ENCODE measurements around the gene GDNF. TPM values are rescaled to one million over a fixed set of nuclear protein-coding genes. Genes with fewer than 3 reads are reported as not detected.

The GDNF gene
- total RNA-seq, 1 donor, result 0.54 TPM

GRCh38 chr5:37773809-37774208, 66.0 kb downstream of the GDNF start:
- no peak overlapping the region for H3K4me3 ChIP-seq (ENCODE audit: low read depth, low read length)
- no peak for DNase-seq (ENCODE audit: low read depth)
- no peak for TF ChIP-seq CTCF (IDR thresholded peaks at IDR 0.05; ENCODE audit: insufficient read depth, low read length)

GRCh38 chr5:37772255-37772654, 67.6 kb downstream of the GDNF start:
- no peak for DNase-seq (ENCODE audit: low read depth)
- TF ChIP-seq CTCF (IDR thresholded peaks at IDR 0.05; ENCODE audit: insufficient read depth, low read length), result no peak
- H3K4me3 ChIP-seq (ENCODE audit: low read depth, low read length), result no peak overlapping the region

GRCh38 chr5:37771731-37772130, 68.1 kb downstream of the GDNF start:
- H3K4me3 ChIP-seq (ENCODE audit: low read depth, low read length), result no peak overlapping the region
- DNase-seq (ENCODE audit: low read depth), result peak; percentile 95
- no peak for TF ChIP-seq CTCF (IDR thresholded peaks at IDR 0.05; ENCODE audit: insufficient read depth, low read length)

GRCh38 chr5:37771203-37771611, 68.6 kb downstream of the GDNF start:
- no peak for DNase-seq (ENCODE audit: low read depth)
- no peak overlapping the region for H3K4me3 ChIP-seq (ENCODE audit: low read depth, low read length)

GRCh38 chr5:37770786-37771185, 69.1 kb downstream of the GDNF start:
- DNase-seq (ENCODE audit: low read depth), result peak; percentile 47
- TF ChIP-seq CTCF (IDR thresholded peaks at IDR 0.05; ENCODE audit: insufficient read depth, low read length), result no peak
- H3K4me3 ChIP-seq (ENCODE audit: low read depth, low read length), result no peak overlapping the region

More at GRCh38 chr5:37771203-37771611, 68.6 kb downstream of the GDNF start:
- no peak for TF ChIP-seq CTCF (IDR thresholded peaks at IDR 0.05; ENCODE audit: insufficient read depth, low read length)

GRCh38 chr5:37769840-37770239, 70.0 kb downstream of the GDNF start:
- DNase-seq (ENCODE audit: low read depth), result no peak
- no peak for TF ChIP-seq CTCF (IDR thresholded peaks at IDR 0.05; ENCODE audit: insufficient read depth, low read length)
- no peak overlapping the region for H3K4me3 ChIP-seq (ENCODE audit: low read depth, low read length)

- TF ChIP-seq CTCF (IDR thresholded peaks at IDR 0.05; ENCODE audit: insufficient read depth, low read length), result no peak
- no peak for DNase-seq (ENCODE audit: low read depth)
- H3K4me3 ChIP-seq (ENCODE audit: low read depth, low read length), result no peak overlapping the region
Measured at GRCh38 chr5:37769108-37769507, 70.7 kb downstream of the GDNF start.

All from fibroblast of the aortic adventitia (primary cell).